ENCODE results near the gene TLCD1. TPM values are rescaled to one million over a fixed set of nuclear protein-coding genes. Genes with fewer than 3 reads are reported as not detected.

The TLCD1 gene
- polyA plus RNA-seq, 1 donor, result 4.0 TPM

- no peak for DNase-seq
Measured at GRCh38 chr17:28712705-28713415, 13.2 kb downstream of the TLCD1 start.

- peak; percentile 51 for DNase-seq
Measured at GRCh38 chr17:28712032-28712704, 13.9 kb downstream of the TLCD1 start.

GRCh38 chr17:28711723-28712031 lies 14.4 kb downstream of the TLCD1 start, which contains the start of gene PROCA1:
Gene PROCA1, minus strand, starts transcription at chr17:28711888. Its CDS starts 228 bp downstream, at chr17:28711660.
- DNase-seq, result no peak

- DNase-seq, result peak; percentile 91
Measured at GRCh38 chr17:28710861-28711722, 14.9 kb downstream of the TLCD1 start.

GRCh38 chr17:28707339-28707720 lies 18.7 kb downstream of the TLCD1 start:
- DNase-seq, result no peak

- no peak for DNase-seq
Measured at GRCh38 chr17:28706471-28707338, 19.3 kb downstream of the TLCD1 start.

GRCh38 chr17:28705728-28706334 lies 20.2 kb downstream of the TLCD1 start:
- DNase-seq, result no peak

GRCh38 chr17:28705074-28705659 lies 20.9 kb downstream of the TLCD1 start:
- no peak for DNase-seq

- DNase-seq, result no peak
Measured at GRCh38 chr17:28704219-28704858, 21.7 kb downstream of the TLCD1 start.

GRCh38 chr17:28703552-28704218 lies 22.3 kb downstream of the TLCD1 start:
- no peak for DNase-seq

- no peak for DNase-seq
Measured at GRCh38 chr17:28702752-28703150, 23.3 kb downstream of the TLCD1 start.

- no peak for DNase-seq
Measured at GRCh38 chr17:28702026-28702751, 23.8 kb downstream of the TLCD1 start.

- DNase-seq, result no peak
Measured at GRCh38 chr17:28700830-28701492, 25.1 kb downstream of the TLCD1 start.

GRCh38 chr17:28700278-28700677 lies 25.8 kb downstream of the TLCD1 start:
- no peak for DNase-seq

- DNase-seq, result no peak
Measured at GRCh38 chr17:28698253-28698941, 27.6 kb downstream of the TLCD1 start.

- no peak for DNase-seq
Measured at GRCh38 chr17:28693869-28694268, 32.2 kb downstream of the TLCD1 start.

- DNase-seq, result no peak
Measured at GRCh38 chr17:28689011-28689410, 37.0 kb downstream of the TLCD1 start.

- DNase-seq, result no peak
Measured at GRCh38 chr17:28688481-28688880, 37.6 kb downstream of the TLCD1 start.
